T-helper 2 cell treated with Interferon-gamma antibody and Interleukin-4, amounts not matched to agents 5 μg/mL and 100 μg/mL, for 36 hours (primary cell): Measurements from ENCODE around the gene FBXW2.
"Not testable (repeated sequence)": the region's sequence is repeated elsewhere in the genome, so short reads cannot be mapped to it uniquely, and the experiment has no call there.

Source experiments
- DNase-seq: peaks from one replicate; pipeline ENCODE4 v3.0.0; 2021; ENCODE audit warnings: low spot score
- H3K27ac Mint-ChIP-seq: one replicate; pipeline ENCODE4 v1.8.0; 2021; ENCODE audit warnings: mild to moderate bottlenecking, mixed read lengths
- H3K27me3 Mint-ChIP-seq: one replicate; pipeline ENCODE4 v1.8.0; 2021; ENCODE audit warnings: low read depth, mixed read lengths
- H3K36me3 Mint-ChIP-seq: one replicate; pipeline ENCODE4 v1.8.0; 2021; ENCODE audit warnings: low read depth, mixed read lengths
- H3K4me1 Mint-ChIP-seq: one replicate; pipeline ENCODE4 v1.8.0; 2021; ENCODE audit warnings: low read depth, mixed read lengths
- H3K4me3 Mint-ChIP-seq: one replicate; pipeline ENCODE4 v1.8.0; 2022; ENCODE audit warnings: mild to moderate bottlenecking, moderate library complexity, mixed read lengths
- H3K9me3 Mint-ChIP-seq: one replicate; pipeline ENCODE4 v1.8.0; 2021; ENCODE audit warnings: mixed read lengths

The FBXW2 gene

DNA sequence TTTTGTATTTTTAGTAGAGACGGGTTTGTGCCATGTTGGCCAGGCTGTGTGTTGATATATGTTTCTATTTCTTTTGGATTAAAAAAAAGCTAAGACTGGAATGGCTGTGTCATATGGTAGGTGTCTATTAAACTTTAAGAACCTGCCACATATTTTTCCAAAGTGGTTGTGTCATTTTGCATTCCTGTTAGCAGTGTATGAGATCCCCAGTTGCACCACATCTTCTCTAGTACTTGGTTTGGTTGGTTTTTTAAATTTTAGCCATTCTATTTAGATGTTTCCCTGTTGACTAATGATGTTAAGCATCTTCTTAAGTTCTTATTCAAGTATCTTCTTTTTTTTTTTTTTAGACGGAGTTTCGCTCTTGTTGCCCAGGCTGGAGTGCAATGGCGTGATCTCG, 42.8 kb downstream of the FBXW2 start:
- no peaks in the 10 kb centered on the region for H3K9me3 Mint-ChIP-seq
- no peak overlapping the region for H3K4me3 Mint-ChIP-seq
- H3K4me1 Mint-ChIP-seq = no peaks in the 10 kb centered on the region
- DNase-seq = no peak
- no peaks in the 10 kb centered on the region for H3K36me3 Mint-ChIP-seq
- no peak overlapping the region for H3K27ac Mint-ChIP-seq
- H3K27me3 Mint-ChIP-seq = no peaks in the 10 kb centered on the region

DNA sequence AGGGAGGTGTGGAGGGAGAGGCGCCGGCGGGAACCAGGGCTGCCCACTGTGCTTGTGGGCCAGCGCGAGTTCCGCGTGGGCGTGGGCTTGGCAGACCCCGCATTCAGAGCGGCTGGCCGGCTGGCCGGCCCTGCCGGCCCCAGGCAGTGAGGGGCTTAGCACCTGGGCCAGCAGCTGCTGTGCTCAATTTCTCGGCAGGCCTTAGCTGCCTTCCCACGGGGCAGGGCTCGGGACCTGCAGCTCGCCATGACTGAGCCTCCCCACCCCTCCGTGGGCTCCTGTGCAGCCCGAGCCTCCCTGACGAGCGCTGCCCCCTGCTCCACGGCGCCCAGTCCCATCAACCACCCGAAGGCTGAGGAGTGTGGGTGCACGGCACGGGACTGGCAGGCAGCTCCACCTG, 46.9 kb downstream of the FBXW2 start:
- not testable (repeated sequence) for H3K36me3 Mint-ChIP-seq, H3K4me3 Mint-ChIP-seq, H3K9me3 Mint-ChIP-seq, H3K4me1 Mint-ChIP-seq, H3K27ac Mint-ChIP-seq, H3K27me3 Mint-ChIP-seq, DNase-seq

- Mint-ChIP-seq H3K4me3 (no peak overlapping the region), H3K36me3 (no peaks in the 10 kb centered on the region), H3K27me3 (peaks cover 4% of the 10 kb centered on the region), H3K9me3 (no peaks in the 10 kb centered on the region), H3K4me1 (no peaks in the 10 kb centered on the region), H3K27ac (no peak overlapping the region)
- no peak for DNase-seq
These were observed 47.9 kb downstream of the FBXW2 start for GRCh38 chr9:120745278-120745677.

- DNase-seq = no peak
- Mint-ChIP-seq H3K36me3 (no peaks in the 10 kb centered on the region), H3K27me3 (peaks cover 4% of the 10 kb centered on the region), H3K27ac (no peak overlapping the region), H3K4me1 (no peaks in the 10 kb centered on the region), H3K9me3 (no peaks in the 10 kb centered on the region), H3K4me3 (no peak overlapping the region)
These were observed 50.2 kb downstream of the FBXW2 start for GRCh38 chr9:120742951-120743416.

- no peaks in the 10 kb centered on the region for H3K9me3 Mint-ChIP-seq
- H3K4me3 Mint-ChIP-seq = no peak overlapping the region
- H3K36me3 Mint-ChIP-seq = no peaks in the 10 kb centered on the region
These were observed 51.5 kb downstream of the FBXW2 start for GRCh38 chr9:120741701-120742100.

DNA sequence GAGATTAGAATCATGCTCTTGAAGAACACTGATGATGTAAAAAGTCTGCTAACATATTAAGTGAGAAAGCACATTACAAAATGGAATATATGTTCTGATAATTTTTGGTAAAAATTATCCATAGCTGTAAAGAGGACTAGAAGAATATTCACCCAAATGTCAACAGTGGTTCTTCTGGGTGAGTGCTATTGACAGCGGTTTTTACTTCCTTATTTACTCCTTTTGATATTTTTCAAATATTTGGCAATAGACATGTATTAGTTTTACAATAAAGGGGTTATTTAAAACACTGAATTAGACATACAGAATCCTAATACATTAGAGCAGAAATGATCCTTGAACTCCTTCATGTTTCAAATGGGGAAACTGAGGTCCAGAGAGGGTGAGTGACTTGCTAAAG, 52.0 kb downstream of the FBXW2 start:
- Mint-ChIP-seq H3K9me3 (no peaks in the 10 kb centered on the region), H3K36me3 (no peaks in the 10 kb centered on the region), H3K4me3 (no peak overlapping the region), H3K27ac (no peak overlapping the region), H3K27me3 (peaks cover 4% of the 10 kb centered on the region), H3K4me1 (no peaks in the 10 kb centered on the region)
- DNase-seq = no peak

More at GRCh38 chr9:120741701-120742100, 51.5 kb downstream of the FBXW2 start:
- Mint-ChIP-seq H3K27ac (no peak overlapping the region), H3K4me1 (no peaks in the 10 kb centered on the region), H3K27me3 (peaks cover 4% of the 10 kb centered on the region)
- no peak for DNase-seq

GRCh38 chr9:120740132-120740531, 53.1 kb downstream of the FBXW2 start:
- Mint-ChIP-seq H3K4me1 (no peaks in the 10 kb centered on the region), H3K4me3 (no peak overlapping the region), H3K36me3 (no peaks in the 10 kb centered on the region), H3K27me3 (peaks cover 4% of the 10 kb centered on the region), H3K9me3 (no peaks in the 10 kb centered on the region), H3K27ac (no peak overlapping the region)
- no peak for DNase-seq

DNA sequence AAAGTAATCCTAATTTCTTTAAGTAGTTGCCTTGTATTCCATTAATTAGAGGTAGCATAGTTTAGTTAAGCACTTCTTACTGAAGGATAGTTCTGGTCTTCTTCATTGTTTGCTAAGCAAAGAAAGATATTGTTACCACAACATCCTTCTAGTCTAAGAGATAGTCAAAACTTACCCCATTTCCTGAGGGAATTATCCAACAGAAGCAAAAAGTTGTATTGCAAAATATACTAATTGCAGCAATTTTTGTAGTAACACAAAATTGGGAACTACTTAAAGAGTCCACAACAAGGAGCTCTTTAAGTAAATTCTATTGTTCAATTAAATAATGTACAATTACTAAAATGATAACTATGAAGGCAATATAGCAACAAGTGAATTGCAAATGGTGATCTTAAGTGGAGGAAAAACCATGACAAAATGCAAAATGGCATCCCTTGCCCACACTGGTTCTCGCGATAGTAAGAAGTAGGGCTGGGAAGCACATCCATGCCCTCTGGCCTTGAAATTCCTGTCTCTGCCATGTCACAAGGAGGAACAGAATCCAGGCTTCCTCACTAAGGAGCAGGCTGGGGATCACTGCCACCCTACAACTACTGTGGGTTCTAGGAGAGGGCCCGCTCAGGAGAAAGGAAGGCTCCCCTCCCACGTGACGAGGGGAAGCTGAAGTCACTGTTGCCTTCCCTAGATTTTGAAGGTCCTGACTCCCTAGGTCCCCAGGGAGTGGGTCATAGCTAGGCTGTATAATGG, 55.6 kb downstream of the FBXW2 start:
- Mint-ChIP-seq H3K9me3 (no peaks in the 10 kb centered on the region), H3K27me3 (peaks cover 4% of the 10 kb centered on the region), H3K27ac (no peak overlapping the region), H3K4me3 (no peak overlapping the region), H3K4me1 (peaks cover 2% of the 10 kb centered on the region), H3K36me3 (no peaks in the 10 kb centered on the region)
- no peak for DNase-seq

GRCh38 chr9:120736881-120737280, 56.3 kb downstream of the FBXW2 start:
- Mint-ChIP-seq H3K27me3 (peaks cover 4% of the 10 kb centered on the region), H3K4me3 (no peak overlapping the region), H3K4me1 (peaks cover 2% of the 10 kb centered on the region), H3K27ac (no peak overlapping the region), H3K9me3 (no peaks in the 10 kb centered on the region), H3K36me3 (no peaks in the 10 kb centered on the region)
- DNase-seq = no peak

DNA sequence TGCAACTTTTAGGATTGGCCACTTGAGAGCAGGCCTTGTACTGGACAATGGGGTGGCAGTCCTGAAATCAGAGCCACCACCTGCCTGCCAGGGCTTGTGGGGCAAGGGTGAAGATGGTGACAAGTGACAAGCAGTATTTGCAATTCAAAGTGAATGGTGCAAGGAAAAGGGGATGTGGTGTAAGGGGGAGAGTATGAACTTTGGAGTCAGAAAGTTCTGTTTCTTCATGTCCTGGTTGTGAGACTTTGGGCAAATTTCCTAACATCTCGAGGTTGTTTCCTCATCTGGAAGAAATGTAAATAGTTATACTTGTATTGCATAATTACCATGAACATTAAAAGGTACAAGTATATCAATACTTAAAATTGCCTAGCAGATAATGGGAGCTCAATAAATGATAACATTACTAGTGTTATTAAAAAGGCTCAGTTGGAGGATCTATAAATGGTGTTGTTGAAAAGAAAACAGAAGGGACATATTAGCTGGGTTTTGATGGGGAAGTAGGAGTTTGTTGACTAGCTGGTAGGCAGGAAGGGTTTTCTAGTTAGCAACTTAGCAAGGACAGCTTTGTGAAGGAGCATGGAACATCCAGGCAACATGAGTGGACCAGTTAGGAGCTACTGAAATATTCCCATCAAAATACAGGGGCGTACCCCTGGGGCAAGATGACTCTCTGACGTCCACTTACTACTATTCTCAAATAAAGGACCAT, 57.6 kb downstream of the FBXW2 start:
- Mint-ChIP-seq H3K9me3 (no peaks in the 10 kb centered on the region), H3K27me3 (peaks cover 1% of the 10 kb centered on the region), H3K27ac (no peak overlapping the region), H3K36me3 (no peaks in the 10 kb centered on the region), H3K4me1 (peaks cover 2% of the 10 kb centered on the region), H3K4me3 (no peak overlapping the region)
- no peak for DNase-seq

GRCh38 chr9:120734607-120735410, 58.4 kb downstream of the FBXW2 start:
- Mint-ChIP-seq H3K36me3 (no peaks in the 10 kb centered on the region), H3K27me3 (no peaks in the 10 kb centered on the region), H3K9me3 (no peaks in the 10 kb centered on the region), H3K27ac (no peak overlapping the region), H3K4me1 (peaks cover 2% of the 10 kb centered on the region), H3K4me3 (no peak overlapping the region)
- DNase-seq = no peak

- no peaks in the 10 kb centered on the region for H3K36me3 Mint-ChIP-seq
- no peak overlapping the region for H3K4me3 Mint-ChIP-seq
- H3K27me3 Mint-ChIP-seq = no peaks in the 10 kb centered on the region
- no peak for DNase-seq
- H3K9me3 Mint-ChIP-seq = no peaks in the 10 kb centered on the region
- no peak overlapping the region for H3K27ac Mint-ChIP-seq
- peaks cover 2% of the 10 kb centered on the region for H3K4me1 Mint-ChIP-seq
These were observed 60.0 kb downstream of the FBXW2 start for GRCh38 chr9:120733190-120733589.

GRCh38 chr9:120730654-120731514, 62.3 kb downstream of the FBXW2 start:
- no peak for DNase-seq
- H3K36me3 Mint-ChIP-seq = no peaks in the 10 kb centered on the region

More at GRCh38 chr9:120730654-120731514, 62.3 kb downstream of the FBXW2 start:
- no peak overlapping the region for H3K4me3 Mint-ChIP-seq
- no peak overlapping the region for H3K27ac Mint-ChIP-seq
- H3K27me3 Mint-ChIP-seq = no peaks in the 10 kb centered on the region
- H3K4me1 Mint-ChIP-seq = peaks cover 8% of the 10 kb centered on the region
- no peaks in the 10 kb centered on the region for H3K9me3 Mint-ChIP-seq
